Smooth muscle cell (in vitro differentiated cells): ENCODE results near the gene PRICKLE2. TPM values are rescaled to one million over a fixed set of nuclear protein-coding genes. Genes with fewer than 3 reads are reported as not detected.

Source experiments
- DNase-seq: peaks from one replicate; lab custom pipeline; 2025; ENCODE audit not compliant: unreplicated experiment; lab: John Stamatoyannopoulos, UW
- H2AFZ ChIP-seq: fragments of 200-600 bp; sonication (generic); 2 replicates; pipeline ENCODE4 v1.6.0; 2016; ENCODE audit warnings: antibody characterized with exemption, low read depth, mild to moderate bottlenecking
- H3F3A ChIP-seq: fragments of 200-600 bp; sonication (generic); 2 replicates; pipeline ENCODE4 v1.6.0; 2017; ENCODE audit warnings: antibody characterized with exemption, low read depth
- H3K27ac ChIP-seq: fragments of 200-600 bp; sonication (generic); 2 replicates; pipeline ENCODE4 v1.5.1; 2016; ENCODE audit warnings: low read depth, mild to moderate bottlenecking
- H3K27me3 ChIP-seq: fragments of 200-600 bp; sonication (generic); 2 replicates; pipeline ENCODE4 v1.6.1; 2016; ENCODE audit warnings: low read depth, mild to moderate bottlenecking
- H3K36me3 ChIP-seq: fragments of 200-600 bp; sonication (generic); 2 replicates; pipeline ENCODE4 v1.5.1; 2016; ENCODE audit warnings: low read depth
- H3K4me1 ChIP-seq: fragments of 200-600 bp; sonication (generic); 2 replicates; pipeline ENCODE4 v1.5.1; 2016; ENCODE audit warnings: low read depth
- H3K4me2 ChIP-seq: fragments of 200-600 bp; sonication (generic); 2 replicates; pipeline ENCODE4 v1.6.0; 2016; ENCODE audit warnings: mild to moderate bottlenecking
- H3K4me3 ChIP-seq: fragments of 200-600 bp; sonication (generic); 2 replicates; pipeline ENCODE4 v1.5.1; 2016; ENCODE audit warnings: mild to moderate bottlenecking
- H3K79me2 ChIP-seq: fragments of 200-600 bp; sonication (generic); 2 replicates; pipeline ENCODE4 v1.6.0; 2016; ENCODE audit warnings: low read depth, mild to moderate bottlenecking
- H3K9ac ChIP-seq: fragments of 200-600 bp; sonication (generic); 2 replicates; pipeline ENCODE4 v1.6.0; 2016; ENCODE audit warnings: low read depth
- H3K9me3 ChIP-seq: fragments of 200-600 bp; sonication (generic); replicated peaks from 2 replicates; pipeline ENCODE4 v1.5.1; 2016; ENCODE audit warnings: low read depth
- H4K20me1 ChIP-seq: fragments of 200-600 bp; sonication (generic); 2 replicates; pipeline ENCODE4 v1.6.0; 2016; ENCODE audit warnings: low read depth
- WGBS: methylation state at CpG from one replicate; pipeline ENCODE4 v1.1.7; 2016; ENCODE audit warnings: low lambda C conversion rate; 5-methylcytosine and 5-hydroxymethylcytosine counted together
- polyA plus RNA-seq: library from polyadenylated mRNA; unstranded; fragments of >200 nt; fragmentation: Nextera tagmentation; extraction: Ambion mirVana; gene quantifications from 2 replicates; pipeline ENCODE4 v1.2.1, GENCODE V29; 2016
- total RNA-seq: library from RNA; depleted of rRNA; stranded (reverse); fragments of >200 nt; gene quantifications from 2 replicates; pipeline ENCODE4 v1.2.3, GENCODE V29; 2014
- TF ChIP-seq, protein P1 (sequence below): fragments of 200-600 bp; sonication (generic); IDR thresholded peaks from 2 replicates; pipeline ENCODE4 v1.5.1; 2017; ENCODE audit warnings: borderline replicate concordance, mild to moderate bottlenecking, antibody characterized with exemption; ENCODE audit not compliant: insufficient read depth, poor library complexity, severe bottlenecking

PRICKLE2 gene
- total and polyA plus RNA-seq, 2 experiments from 2014 or later, result 7.8 to 49.9 TPM

DNA sequence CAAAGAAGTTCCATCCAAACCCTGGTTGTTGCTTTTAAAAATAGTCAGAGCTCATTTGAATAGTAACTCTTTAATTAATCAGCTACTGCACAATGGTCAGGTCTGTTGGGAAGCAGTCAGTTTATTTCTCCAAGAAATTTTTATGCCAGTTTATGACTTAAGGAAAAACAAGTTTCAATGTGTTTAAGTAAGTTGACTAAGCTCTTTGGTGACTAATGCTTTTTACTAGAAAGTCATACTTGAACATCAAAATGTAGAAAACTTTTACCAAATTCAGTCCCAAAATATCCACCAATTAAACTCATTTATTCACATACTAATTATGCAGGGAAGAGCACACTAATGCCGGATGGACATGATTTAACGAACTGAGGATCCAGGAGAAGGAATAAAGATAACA is 22.1 kb downstream of the PRICKLE2 start:
- TF ChIP-seq, protein P1, sequence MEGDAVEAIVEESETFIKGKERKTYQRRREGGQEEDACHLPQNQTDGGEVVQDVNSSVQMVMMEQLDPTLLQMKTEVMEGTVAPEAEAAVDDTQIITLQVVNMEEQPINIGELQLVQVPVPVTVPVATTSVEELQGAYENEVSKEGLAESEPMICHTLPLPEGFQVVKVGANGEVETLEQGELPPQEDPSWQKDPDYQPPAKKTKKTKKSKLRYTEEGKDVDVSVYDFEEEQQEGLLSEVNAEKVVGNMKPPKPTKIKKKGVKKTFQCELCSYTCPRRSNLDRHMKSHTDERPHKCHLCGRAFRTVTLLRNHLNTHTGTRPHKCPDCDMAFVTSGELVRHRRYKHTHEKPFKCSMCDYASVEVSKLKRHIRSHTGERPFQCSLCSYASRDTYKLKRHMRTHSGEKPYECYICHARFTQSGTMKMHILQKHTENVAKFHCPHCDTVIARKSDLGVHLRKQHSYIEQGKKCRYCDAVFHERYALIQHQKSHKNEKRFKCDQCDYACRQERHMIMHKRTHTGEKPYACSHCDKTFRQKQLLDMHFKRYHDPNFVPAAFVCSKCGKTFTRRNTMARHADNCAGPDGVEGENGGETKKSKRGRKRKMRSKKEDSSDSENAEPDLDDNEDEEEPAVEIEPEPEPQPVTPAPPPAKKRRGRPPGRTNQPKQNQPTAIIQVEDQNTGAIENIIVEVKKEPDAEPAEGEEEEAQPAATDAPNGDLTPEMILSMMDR, result no peak
- peaks cover 53% of the 10 kb centered on the region for H4K20me1 ChIP-seq

DNA sequence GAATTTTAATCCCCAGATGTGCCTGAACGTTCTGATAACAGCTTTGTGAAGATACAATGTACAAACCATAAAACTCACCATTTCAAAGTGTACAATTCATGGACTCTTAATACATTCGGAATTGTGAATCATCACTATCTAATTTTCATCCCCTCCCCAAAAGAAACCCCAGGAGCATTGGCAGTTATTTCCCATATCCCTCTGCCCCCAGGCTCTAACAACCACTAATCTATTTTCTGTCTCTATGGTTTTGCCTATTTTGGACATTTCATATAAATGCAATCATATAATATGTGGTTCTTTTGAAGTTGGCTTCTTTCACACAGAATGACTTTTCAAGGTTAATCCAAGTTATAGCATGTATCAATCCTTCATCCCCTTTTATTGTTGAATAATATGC is 25.3 kb downstream of the PRICKLE2 start:
- Histone ChIP-seq H2AFZ (no peak overlapping the region), H3K36me3 (peaks cover 20% of the 10 kb centered on the region), H3K4me2 (no peak overlapping the region), H3F3A (no peaks in the 10 kb centered on the region), H4K20me1 (peaks cover 36% of the 10 kb centered on the region), H3K9me3 (no peaks in the 10 kb centered on the region), H3K4me1 (no peaks in the 10 kb centered on the region), H3K4me3 (no peak overlapping the region), H3K27ac (no peak overlapping the region), H3K9ac (no peak overlapping the region), H3K79me2 (peaks cover 90% of the 10 kb centered on the region), H3K27me3 (no peaks in the 10 kb centered on the region)
- WGBS, result 62% methylated on average over 2 of the region's 2 CpGs
- TF ChIP-seq, protein P1, result no peak
- DNase-seq, result no peak

More for the DNA sequence above, 22.1 kb downstream of the PRICKLE2 start:
- Histone ChIP-seq H3F3A (peaks cover 23% of the 10 kb centered on the region), H3K36me3 (peaks cover 3% of the 10 kb centered on the region), H3K9me3 (no peaks in the 10 kb centered on the region), H3K27ac (peak overlapping the region; percentile 84), H3K4me2 (peak overlapping the region; percentile 36), H3K4me1 (peaks cover 7% of the 10 kb centered on the region), H3K79me2 (peaks cover 90% of the 10 kb centered on the region), H3K9ac (no peak overlapping the region), H3K4me3 (no peak overlapping the region), H2AFZ (no peak overlapping the region), H3K27me3 (no peaks in the 10 kb centered on the region)
- WGBS, result 25% methylated on average over 2 of the region's 2 CpGs
- no peak for DNase-seq

DNA sequence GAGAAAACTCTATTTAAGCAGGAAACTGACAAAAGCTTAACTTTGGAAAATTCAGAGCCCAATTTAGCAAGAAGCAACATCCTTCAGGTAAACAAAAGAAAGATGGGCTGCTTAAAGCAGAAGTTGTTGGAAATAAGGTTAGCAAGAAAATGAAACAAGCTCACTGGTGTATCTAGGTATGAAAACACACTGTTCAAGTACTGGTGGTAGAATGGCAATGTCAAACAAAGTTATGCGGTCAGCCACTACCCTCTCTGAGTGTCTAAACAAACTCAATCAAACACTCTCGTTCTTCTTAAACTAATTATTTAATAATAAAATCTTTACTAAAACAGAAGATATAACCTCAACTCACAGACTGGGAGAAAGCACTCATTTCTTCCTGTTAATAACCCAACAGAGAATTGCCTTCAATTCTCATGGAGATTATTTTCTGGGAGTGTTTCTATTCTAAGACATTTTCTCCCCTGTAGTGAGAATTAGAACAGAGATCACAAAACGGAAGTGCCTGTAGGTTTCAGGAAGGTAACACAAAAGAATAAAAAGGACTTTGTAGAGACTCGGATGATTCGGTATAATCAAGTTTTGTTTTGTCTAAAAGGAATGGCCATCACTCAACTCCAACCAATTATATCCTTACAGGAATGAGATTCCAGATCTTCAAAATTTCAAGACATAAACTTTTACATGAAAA is 28.9 kb downstream of the PRICKLE2 start:
- TF ChIP-seq, protein P1, result no peak
- no peaks in the 10 kb centered on the region for H3K4me1 ChIP-seq
- H4K20me1 ChIP-seq, result peaks cover 20% of the 10 kb centered on the region
- no peak overlapping the region for H3K27ac ChIP-seq
- no peak for DNase-seq
- H3K9me3 ChIP-seq, result no peaks in the 10 kb centered on the region
- H3F3A ChIP-seq, result peaks cover 3% of the 10 kb centered on the region
- H3K27me3 ChIP-seq, result no peaks in the 10 kb centered on the region
- 91% methylated on average over 5 of the region's 5 CpGs for WGBS
- no peak overlapping the region for H3K9ac ChIP-seq
- H2AFZ ChIP-seq, result no peak overlapping the region
- H3K4me3 ChIP-seq, result no peak overlapping the region
- H3K4me2 ChIP-seq, result no peak overlapping the region
- H3K36me3 ChIP-seq, result peaks cover 20% of the 10 kb centered on the region
- H3K79me2 ChIP-seq, result peaks cover 79% of the 10 kb centered on the region

DNA sequence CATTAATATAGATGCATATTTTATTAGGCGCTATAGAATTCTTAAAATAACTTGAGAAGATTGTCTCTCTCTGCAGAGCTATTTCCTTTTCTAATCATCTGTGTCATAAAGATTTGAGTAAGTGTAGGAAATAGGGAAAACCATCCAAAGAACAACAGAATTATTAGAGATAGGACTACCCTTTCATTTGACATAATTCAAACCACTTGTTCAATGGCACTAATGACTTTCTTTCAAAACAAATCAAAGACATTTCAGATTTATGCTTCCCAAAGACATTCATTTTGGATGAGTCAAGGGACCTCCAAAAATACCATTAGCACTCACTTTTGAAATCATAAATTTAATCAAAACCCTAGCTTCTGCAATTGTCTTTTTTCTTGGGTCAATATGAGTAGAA is 29.5 kb downstream of the PRICKLE2 start:
- peaks cover 20% of the 10 kb centered on the region for H3K36me3 ChIP-seq
- H3F3A ChIP-seq, result peaks cover 7% of the 10 kb centered on the region
- H4K20me1 ChIP-seq, result peaks cover 20% of the 10 kb centered on the region
- no peak overlapping the region for H3K4me2 ChIP-seq
- H3K27me3 ChIP-seq, result no peaks in the 10 kb centered on the region
- TF ChIP-seq, protein P1, result no peak
- H2AFZ ChIP-seq, result no peak overlapping the region
- peaks cover 1% of the 10 kb centered on the region for H3K4me1 ChIP-seq
- WGBS, result 94% methylated on average over 1 of the region's 1 CpG
- no peaks in the 10 kb centered on the region for H3K9me3 ChIP-seq
- H3K27ac ChIP-seq, result no peak overlapping the region
- H3K9ac ChIP-seq, result no peak overlapping the region
- H3K79me2 ChIP-seq, result peaks cover 76% of the 10 kb centered on the region
- DNase-seq, result no peak
- H3K4me3 ChIP-seq, result no peak overlapping the region
